Thyroid gland (tissue), 4 donors: ENCODE data around the gene TTC33. TPM values are rescaled to one million over a fixed set of nuclear protein-coding genes. Genes with fewer than 3 reads are reported as not detected.

Experiments used
- DNase-seq, 2 donors: peaks; one replicate each; pipeline ENCODE4 v3.0.0-alpha.2; 2019
- H3K27ac ChIP-seq, 3 donors: fragments of 200-600 bp; sonication (generic); 1 replicate in 2 of 3; 2 replicates in 1 of 3; pipeline ENCODE4 v1.5.1; 2016 to 2019; ENCODE audit warnings: mild to moderate bottlenecking in 1 of 3, moderate library complexity in 1 of 3
- H3K27me3 ChIP-seq: fragments of 200-600 bp; sonication (generic); one replicate; pipeline ENCODE4 v1.5.1; 2019
- H3K36me3 ChIP-seq, 2 donors: fragments of 200-600 bp; sonication (generic); one replicate each; pipeline ENCODE4 v1.5.1; 2016 to 2019
- H3K4me1 ChIP-seq, 2 donors: fragments of 200-600 bp; sonication (generic); one replicate each; pipeline ENCODE4 v1.5.1; 2017 to 2019
- H3K4me3 ChIP-seq, 3 donors: fragments of 200-600 bp; sonication (generic); replicated peaks in 1 of 3; 1 replicate in 2 of 3; 2 replicates in 1 of 3; pipeline ENCODE4 v1.5.1; 2016; ENCODE audit warnings: mild to moderate bottlenecking in 1 of 3
- H3K9me3 ChIP-seq: fragments of 200-600 bp; sonication (generic); one replicate; pipeline ENCODE4 v1.5.1; 2017
- POLR2A ChIP-seq, 2 donors: fragments of 450-650 bp; IDR thresholded peaks; one replicate each; pipeline ENCODE4 v1.6.1; 2017; ENCODE audit warnings: antibody characterized with exemption in 2 of 2, mild to moderate bottlenecking in 2 of 2, moderate library complexity in 1 of 2
- WGBS, 2 donors: methylation state at CpG; one replicate each; pipeline ENCODE4 v1.1.5; 2017; 5-methylcytosine and 5-hydroxymethylcytosine counted together
- intact Hi-C: fragments of 100-400 bp; cut with DNase I; formaldehyde crosslinking; loops from one replicate; pipeline ENCODE4 v1.15.1; 2023
- total RNA-seq, 4 donors: library from RNA; depleted of rRNA; stranded (reverse); fragments of >200 nt; gene quantifications; one replicate each; pipeline ENCODE4 v1.2.3, GENCODE V29; 2016
- TF ChIP-seq, protein P1 (sequence below), 6 experiments: fragments of 200-600 bp in 3 of 6; fragments of 450-650 bp in 3 of 6; sonication (generic) in 3 of 6; IDR thresholded peaks; one replicate each; pipeline ENCODE4 v1.5.1; 2016 to 2019; ENCODE audit warnings: antibody characterized with exemption in 6 of 6, mild to moderate bottlenecking in 2 of 6, inconsistent platforms in 1 of 6, moderate library complexity in 1 of 6

The TTC33 gene
- total RNA-seq, 4 donors from 2014 or later = 18.7 to 35.2 (median 24.9) TPM

DNA sequence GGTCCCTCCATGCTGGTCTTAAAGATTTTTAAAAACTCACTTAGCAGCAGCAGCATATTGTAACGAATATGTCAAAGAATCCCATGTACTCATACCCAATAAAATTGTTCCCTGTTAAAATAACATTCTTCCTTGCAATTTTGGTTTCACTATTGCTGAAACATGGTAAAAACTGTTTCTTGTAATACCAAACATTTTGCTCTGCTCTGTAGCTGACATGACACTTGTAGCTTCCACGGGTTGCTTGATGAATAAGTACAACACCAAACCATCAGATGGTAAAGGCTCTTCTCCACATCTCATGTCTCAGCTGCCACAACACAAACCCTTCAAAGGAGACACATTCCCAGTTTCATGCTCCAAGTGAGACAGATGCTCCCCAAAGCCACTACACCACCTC, 256.8 kb downstream of the TTC33 start:
- Histone ChIP-seq H3K4me1 (no peaks in the 10 kb centered on the region), H3K27ac (no peak overlapping the region), H3K36me3 (no peaks in the 10 kb centered on the region), H3K9me3 (no peaks in the 10 kb centered on the region), H3K4me3 (no peak overlapping the region), H3K27me3 (no peaks in the 10 kb centered on the region)
- no peak for DNase-seq
- 61 to 81% methylated on average over 2 of the region's 2 CpGs for WGBS, 2 donors
- intact Hi-C loops = no loop called here
- TF ChIP-seq, protein P1, sequence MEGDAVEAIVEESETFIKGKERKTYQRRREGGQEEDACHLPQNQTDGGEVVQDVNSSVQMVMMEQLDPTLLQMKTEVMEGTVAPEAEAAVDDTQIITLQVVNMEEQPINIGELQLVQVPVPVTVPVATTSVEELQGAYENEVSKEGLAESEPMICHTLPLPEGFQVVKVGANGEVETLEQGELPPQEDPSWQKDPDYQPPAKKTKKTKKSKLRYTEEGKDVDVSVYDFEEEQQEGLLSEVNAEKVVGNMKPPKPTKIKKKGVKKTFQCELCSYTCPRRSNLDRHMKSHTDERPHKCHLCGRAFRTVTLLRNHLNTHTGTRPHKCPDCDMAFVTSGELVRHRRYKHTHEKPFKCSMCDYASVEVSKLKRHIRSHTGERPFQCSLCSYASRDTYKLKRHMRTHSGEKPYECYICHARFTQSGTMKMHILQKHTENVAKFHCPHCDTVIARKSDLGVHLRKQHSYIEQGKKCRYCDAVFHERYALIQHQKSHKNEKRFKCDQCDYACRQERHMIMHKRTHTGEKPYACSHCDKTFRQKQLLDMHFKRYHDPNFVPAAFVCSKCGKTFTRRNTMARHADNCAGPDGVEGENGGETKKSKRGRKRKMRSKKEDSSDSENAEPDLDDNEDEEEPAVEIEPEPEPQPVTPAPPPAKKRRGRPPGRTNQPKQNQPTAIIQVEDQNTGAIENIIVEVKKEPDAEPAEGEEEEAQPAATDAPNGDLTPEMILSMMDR (IDR thresholded peaks at IDR 0.05) = no peak
- no peak for TF ChIP-seq POLR2A (IDR thresholded peaks at IDR 0.05)

DNA sequence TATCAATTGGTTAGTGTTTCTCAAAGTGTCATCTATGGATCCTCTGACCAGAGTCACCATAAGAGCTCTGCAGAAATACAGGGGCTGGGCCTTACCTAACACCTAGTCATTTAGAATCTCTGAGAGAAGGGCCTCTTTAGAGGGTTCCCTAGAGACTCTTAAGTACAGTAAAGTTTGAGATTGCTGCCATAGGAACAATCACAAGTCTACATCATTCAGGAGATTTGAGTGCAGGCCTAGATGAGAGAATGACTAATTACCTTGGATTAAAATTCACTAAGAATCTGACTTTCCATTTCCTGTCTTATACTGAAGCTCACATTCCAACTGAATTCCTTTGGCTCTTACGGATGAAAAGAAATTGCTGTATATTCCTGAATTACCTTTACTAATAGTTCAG, 258.2 kb downstream of the TTC33 start:
- H3K9me3 ChIP-seq = no peaks in the 10 kb centered on the region
- H3K4me1 ChIP-seq = no peaks in the 10 kb centered on the region
- H3K27me3 ChIP-seq = no peaks in the 10 kb centered on the region
- no peak for TF ChIP-seq POLR2A (IDR thresholded peaks at IDR 0.05)
- TF ChIP-seq, protein P1 (IDR thresholded peaks at IDR 0.05) = no peak
- H3K27ac ChIP-seq = no peak overlapping the region
- H3K36me3 ChIP-seq = no peaks in the 10 kb centered on the region
- WGBS, 2 donors = 67 to 79% methylated on average over 1 of the region's 1 CpG
- intact Hi-C loops = no loop called here
- no peak overlapping the region for H3K4me3 ChIP-seq
- no peak for DNase-seq

DNA sequence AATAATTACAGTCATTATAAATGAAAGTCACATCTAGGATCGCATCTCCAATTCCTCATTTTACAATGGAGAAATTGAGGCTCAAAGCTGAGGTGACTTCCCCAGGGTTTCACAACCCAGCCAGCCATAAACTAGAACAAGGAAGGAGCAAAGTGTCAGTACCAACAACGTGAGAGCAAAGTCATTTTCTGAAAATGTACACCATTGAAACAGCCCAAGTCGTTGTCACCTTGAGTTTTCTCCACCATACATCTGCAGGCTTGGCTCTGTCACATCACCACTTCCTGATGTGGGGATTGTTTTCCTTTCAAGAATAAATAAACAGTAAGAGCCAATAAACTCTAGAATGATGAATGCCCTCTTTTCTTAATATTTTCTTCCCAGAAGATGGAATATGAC, 260.5 kb downstream of the TTC33 start:
- TF ChIP-seq, protein P1 (IDR thresholded peaks at IDR 0.05) = no peak
- no peak for TF ChIP-seq POLR2A (IDR thresholded peaks at IDR 0.05)

DNA sequence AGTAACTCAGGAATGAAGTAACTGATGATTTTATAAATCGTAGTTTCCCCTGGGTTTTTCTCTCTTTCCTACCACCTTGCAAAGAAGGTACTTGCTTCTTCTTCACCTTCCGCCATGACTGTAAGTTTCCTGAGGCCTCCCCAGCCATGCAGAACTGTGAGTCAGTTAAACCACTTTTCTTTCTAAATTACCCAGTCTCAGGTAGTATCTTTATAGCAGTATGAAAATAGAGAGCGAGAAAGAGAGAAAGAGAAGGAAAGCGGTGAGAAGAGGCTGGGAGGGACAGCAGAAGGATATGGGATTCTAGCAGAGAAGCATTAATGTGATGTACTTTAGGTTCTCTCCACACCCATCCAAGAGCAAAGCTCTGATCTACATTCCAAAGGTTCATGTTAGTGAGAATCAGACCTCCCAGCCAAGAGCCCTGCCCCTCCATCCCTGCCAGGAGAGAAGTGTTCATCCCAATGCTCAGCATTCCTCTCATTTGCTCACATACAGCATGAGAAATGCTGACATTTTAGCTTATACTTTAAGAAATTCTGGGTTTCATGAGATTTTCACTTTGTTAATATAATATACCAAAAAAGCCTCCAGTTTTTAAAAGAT, 261.0 kb downstream of the TTC33 start:
- intact Hi-C loops = no loop called here
- TF ChIP-seq POLR2A (IDR thresholded peaks at IDR 0.05) = no peak
- TF ChIP-seq, protein P1 (IDR thresholded peaks at IDR 0.05) = no peak
- no peak for DNase-seq
- H3K4me3 ChIP-seq = no peak overlapping the region
- 73 to 95% methylated on average over 3 to 4 of the region's 4 CpGs for WGBS, 2 donors
- no peaks in the 10 kb centered on the region for H3K36me3 ChIP-seq
- no peaks in the 10 kb centered on the region for H3K27me3 ChIP-seq
- no peak overlapping the region for H3K27ac ChIP-seq
- H3K9me3 ChIP-seq = no peaks in the 10 kb centered on the region
- H3K4me1 ChIP-seq = no peaks in the 10 kb centered on the region

More for the DNA sequence above, 260.5 kb downstream of the TTC33 start:
- no peak for DNase-seq
- Histone ChIP-seq H3K9me3 (no peaks in the 10 kb centered on the region), H3K27ac (no peak overlapping the region), H3K27me3 (no peaks in the 10 kb centered on the region), H3K36me3 (no peaks in the 10 kb centered on the region), H3K4me1 (no peaks in the 10 kb centered on the region), H3K4me3 (no peak overlapping the region)
- intact Hi-C loops = no loop called here
- WGBS, 2 donors = 32 to 40% methylated on average over 3 of the region's 3 CpGs

DNA sequence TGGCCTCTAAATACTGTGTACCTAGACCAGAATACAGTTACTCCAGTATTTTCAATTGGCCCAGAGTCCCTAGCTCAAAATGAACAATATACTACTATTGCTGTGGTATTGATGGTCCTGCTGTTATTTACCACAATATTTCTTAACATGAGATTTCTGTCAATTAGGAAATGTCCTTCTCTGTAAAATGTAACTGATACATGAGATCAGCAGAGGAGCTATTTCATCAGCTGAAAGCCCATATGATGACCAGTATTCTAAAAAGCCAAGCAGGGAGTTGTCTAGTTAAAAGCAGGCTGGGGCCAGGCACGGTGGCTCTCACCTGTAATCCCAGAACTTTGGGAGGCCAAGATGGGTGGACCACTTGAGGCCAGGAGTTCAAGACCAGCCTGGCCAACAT, 263.7 kb downstream of the TTC33 start:
- Histone ChIP-seq H3K27ac (no peak overlapping the region), H3K9me3 (no peaks in the 10 kb centered on the region), H3K36me3 (no peaks in the 10 kb centered on the region), H3K4me3 (no peak overlapping the region), H3K27me3 (no peaks in the 10 kb centered on the region), H3K4me1 (no peaks in the 10 kb centered on the region)
- WGBS, 2 donors = 88 to 100% methylated on average over 1 of the region's 1 CpG
- intact Hi-C loops = no loop called here
- TF ChIP-seq, protein P1 (IDR thresholded peaks at IDR 0.05) = no peak
- no peak for TF ChIP-seq POLR2A (IDR thresholded peaks at IDR 0.05)
- no peak for DNase-seq
